Mononuclear cell (primary cell): ENCODE measurements around the gene DEDD2. TPM values are rescaled to one million over a fixed set of nuclear protein-coding genes. Genes with fewer than 3 reads are reported as not detected.

Experiments used
- H3K27me3 ChIP-seq: 2 replicates; pipeline ENCODE4 v1.6.0; 2011; ENCODE audit warnings: low read length, control low read depth; ENCODE audit not compliant: insufficient read depth
- H3K4me1 ChIP-seq: 2 replicates; pipeline ENCODE4 v1.5.1; 2011; ENCODE audit warnings: mild to moderate bottlenecking, low read length, control low read depth; ENCODE audit not compliant: insufficient read depth
- H3K4me3 ChIP-seq: 2 replicates; pipeline ENCODE4 v1.5.1; 2011; ENCODE audit warnings: mild to moderate bottlenecking, low read length, moderate library complexity
- H3K9me3 ChIP-seq: 2 replicates; pipeline ENCODE4 v1.5.1; 2011; ENCODE audit warnings: low read depth, mild to moderate bottlenecking, control low read depth, low read length
- total RNA-seq: library from RNA; depleted of rRNA; stranded (reverse); fragments of >200 nt; gene quantifications from one replicate; pipeline ENCODE4 v1.2.3, GENCODE V29; 2012

The DEDD2 gene
- total RNA-seq, 1 donor, result 128 TPM

- H3K4me1 ChIP-seq, result peaks cover 15% of the 10 kb centered on the region
- H3K27me3 ChIP-seq, result peaks cover 3% of the 10 kb centered on the region
- no peaks in the 10 kb centered on the region for H3K9me3 ChIP-seq
- H3K4me3 ChIP-seq, result no peak overlapping the region
Observed at GRCh38 chr19:42158926-42159325, 58.6 kb downstream of the DEDD2 start.

GRCh38 chr19:42156571-42156970, 60.9 kb downstream of the DEDD2 start:
- Histone ChIP-seq H3K9me3 (no peaks in the 10 kb centered on the region), H3K4me1 (peaks cover 15% of the 10 kb centered on the region), H3K4me3 (no peak overlapping the region)

GRCh38 chr19:42155796-42156195, 61.7 kb downstream of the DEDD2 start:
- Histone ChIP-seq H3K27me3 (peaks cover 3% of the 10 kb centered on the region), H3K9me3 (no peaks in the 10 kb centered on the region), H3K4me1 (peaks cover 15% of the 10 kb centered on the region), H3K4me3 (no peak overlapping the region)

More at GRCh38 chr19:42156571-42156970, 60.9 kb downstream of the DEDD2 start:
- peaks cover 3% of the 10 kb centered on the region for H3K27me3 ChIP-seq

- H3K9me3 ChIP-seq, result no peaks in the 10 kb centered on the region
- peaks cover 15% of the 10 kb centered on the region for H3K4me1 ChIP-seq
- peaks cover 3% of the 10 kb centered on the region for H3K27me3 ChIP-seq
- no peak overlapping the region for H3K4me3 ChIP-seq
Observed at GRCh38 chr19:42154471-42155323, 62.8 kb downstream of the DEDD2 start.

- H3K27me3 ChIP-seq, result no peaks in the 10 kb centered on the region
- H3K4me3 ChIP-seq, result no peak overlapping the region
- no peaks in the 10 kb centered on the region for H3K9me3 ChIP-seq
- peaks cover 15% of the 10 kb centered on the region for H3K4me1 ChIP-seq
Observed at GRCh38 chr19:42153672-42154433, 63.6 kb downstream of the DEDD2 start.

GRCh38 chr19:42152910-42153671, 64.4 kb downstream of the DEDD2 start:
- peaks cover 15% of the 10 kb centered on the region for H3K4me1 ChIP-seq
- no peak overlapping the region for H3K4me3 ChIP-seq
- no peaks in the 10 kb centered on the region for H3K27me3 ChIP-seq
- no peaks in the 10 kb centered on the region for H3K9me3 ChIP-seq

GRCh38 chr19:42151782-42152684, 65.4 kb downstream of the DEDD2 start:
- Histone ChIP-seq H3K27me3 (no peaks in the 10 kb centered on the region), H3K4me1 (peaks cover 15% of the 10 kb centered on the region), H3K9me3 (no peaks in the 10 kb centered on the region), H3K4me3 (no peak overlapping the region)

- H3K9me3 ChIP-seq, result no peaks in the 10 kb centered on the region
- no peak overlapping the region for H3K4me3 ChIP-seq
- no peaks in the 10 kb centered on the region for H3K27me3 ChIP-seq
- peaks cover 15% of the 10 kb centered on the region for H3K4me1 ChIP-seq
Observed at GRCh38 chr19:42150911-42151361, 66.5 kb downstream of the DEDD2 start.

GRCh38 chr19:42150364-42150763, 67.1 kb downstream of the DEDD2 start:
- H3K27me3 ChIP-seq, result no peaks in the 10 kb centered on the region
- H3K4me3 ChIP-seq, result no peak overlapping the region
- H3K9me3 ChIP-seq, result no peaks in the 10 kb centered on the region
- peaks cover 12% of the 10 kb centered on the region for H3K4me1 ChIP-seq

- Histone ChIP-seq H3K9me3 (no peaks in the 10 kb centered on the region), H3K27me3 (no peaks in the 10 kb centered on the region), H3K4me1 (peaks cover 4% of the 10 kb centered on the region), H3K4me3 (no peak overlapping the region)
Observed at GRCh38 chr19:42149447-42150202, 67.9 kb downstream of the DEDD2 start.

Other genes with a start within 250 kb of the DEDD2 start
- gene ATP1A3, start 223.4 kb downstream of the DEDD2 start, total RNA-seq, result 1.7 TPM
- gene GRIK5, start 147.5 kb downstream of the DEDD2 start, total RNA-seq, result 0.21 TPM
- gene ZNF574, start 141.5 kb downstream of the DEDD2 start, total RNA-seq, result 21.5 TPM
- 8.3 TPM for gene POU2F2, start 85.2 kb downstream of the DEDD2 start, total RNA-seq
- gene ZNF526, start 2.6 kb upstream of the DEDD2 start, total RNA-seq, result 5.2 TPM
- gene GSK3A, start 24.9 kb upstream of the DEDD2 start, total RNA-seq, result 13.1 TPM
- 35.2 TPM for gene ERF, start 37.5 kb upstream of the DEDD2 start, total RNA-seq
- 36.0 TPM for gene CIC, start 51.6 kb upstream of the DEDD2 start, total RNA-seq
- not detected for gene PRR19, start 84.5 kb upstream of the DEDD2 start, total RNA-seq
- 8.7 TPM for gene PAFAH1B3, start 84.9 kb upstream of the DEDD2 start, total RNA-seq
- not detected for gene TMEM145, start 95.6 kb upstream of the DEDD2 start, total RNA-seq
- 1.6 TPM for gene MEGF8, start 108.0 kb upstream of the DEDD2 start, total RNA-seq
- gene CNFN, start 172.6 kb upstream of the DEDD2 start, total RNA-seq, result not detected
- 2.5 TPM for gene LIPE, start 209.7 kb upstream of the DEDD2 start, total RNA-seq
- not detected for gene CXCL17, start 225.3 kb upstream of the DEDD2 start, total RNA-seq